CD4-positive, CD25-positive, alpha-beta regulatory T cell (primary cell): ENCODE data around the gene ZNF28. TPM values are rescaled to one million over a fixed set of nuclear protein-coding genes. Genes with fewer than 3 reads are reported as not detected.
"Not testable (repeated sequence)": the region's sequence is repeated elsewhere in the genome, so short reads cannot be mapped to it uniquely, and the experiment has no call there.

Source experiments
- ATAC-seq, 2 donors: fragments of 150-1000 bp; cut with Tn5 transposase; one replicate each; pipeline ENCODE4 v1.10.0; 2021; ENCODE audit warnings: low read depth in 2 of 2, moderate number of reproducible peaks in 2 of 2, moderate library complexity in 1 of 2
- DNase-seq, 3 donors: peaks; one replicate each; pipeline versions ENCODE4 v3.0.0 to v3.0.0-alpha.2; 2012 to 2022; ENCODE audit warnings: mixed read lengths in 1 of 3
- H3K27ac ChIP-seq: one replicate; pipeline ENCODE4 v1.7.0; 2013; ENCODE audit warnings: mild to moderate bottlenecking, low read length; ENCODE audit not compliant: insufficient read depth, poor library complexity, severe bottlenecking
- H3K27me3 ChIP-seq: one replicate; pipeline ENCODE4 v1.7.0; 2013; ENCODE audit warnings: low read length; ENCODE audit not compliant: control insufficient read depth, insufficient read depth
- H3K36me3 ChIP-seq: one replicate; pipeline ENCODE4 v1.7.0; 2013; ENCODE audit warnings: mild to moderate bottlenecking, low read length, moderate library complexity; ENCODE audit not compliant: control insufficient read depth, insufficient read depth
- H3K4me1 ChIP-seq: 2 replicates; pipeline ENCODE4 v1.7.0; 2013; ENCODE audit warnings: mild to moderate bottlenecking, low read length; ENCODE audit not compliant: insufficient read depth, control insufficient read depth, poor library complexity, severe bottlenecking
- H3K4me3 ChIP-seq: one replicate; pipeline ENCODE4 v1.7.0; 2013; ENCODE audit warnings: low read depth, mild to moderate bottlenecking, low read length, moderate library complexity
- H3K9me3 ChIP-seq, 2 experiments: 1 replicate in 1 of 2; 2 replicates in 1 of 2; pipeline ENCODE4 v1.7.0; 2013; ENCODE audit warnings: low read length in 2 of 2, mild to moderate bottlenecking in 1 of 2, moderate library complexity in 1 of 2; ENCODE audit not compliant: control insufficient read depth in 2 of 2
- H3K27ac Mint-ChIP-seq, 3 donors: one replicate each; pipeline ENCODE4 v1.8.0; 2020 to 2022; ENCODE audit warnings: mild to moderate bottlenecking in 3 of 3, mixed read lengths in 3 of 3, moderate library complexity in 2 of 3
- H3K27me3 Mint-ChIP-seq: one replicate; pipeline ENCODE4 v1.8.0; 2022; ENCODE audit warnings: mild to moderate bottlenecking, mixed read lengths
- H3K36me3 Mint-ChIP-seq: one replicate; pipeline ENCODE4 v1.8.0; 2020; ENCODE audit warnings: mixed read lengths
- H3K4me1 Mint-ChIP-seq, 4 donors: one replicate each; pipeline ENCODE4 v1.8.0; 2020 to 2022; ENCODE audit warnings: mixed read lengths in 4 of 4, mild to moderate bottlenecking in 1 of 4
- H3K4me3 Mint-ChIP-seq, 4 donors: one replicate each; pipeline ENCODE4 v1.8.0; 2020 to 2022; ENCODE audit warnings: mild to moderate bottlenecking in 4 of 4, mixed read lengths in 4 of 4, moderate library complexity in 3 of 4
- H3K9me3 Mint-ChIP-seq, 7 donors: one replicate each; pipeline ENCODE4 v1.8.0; 2020 to 2022; ENCODE audit warnings: mixed read lengths in 7 of 7, mild to moderate bottlenecking in 3 of 7, moderate library complexity in 2 of 7
- polyA plus RNA-seq, 4 donors: library from polyadenylated mRNA; unstranded; fragments of 300-500 nt; fragmentation: Illumina TruSeq; gene quantifications; one replicate each; pipeline ENCODE4 v1.2.3, GENCODE V29; 2021
- total RNA-seq: library from RNA; stranded (reverse); gene quantifications from one replicate; pipeline ENCODE4 v1.2.3, GENCODE V29; 2022

The ZNF28 gene
- total and polyA plus RNA-seq, 5 donors from 2014 or later = 6.6 to 31.8 (median 21.4) TPM

DNA sequence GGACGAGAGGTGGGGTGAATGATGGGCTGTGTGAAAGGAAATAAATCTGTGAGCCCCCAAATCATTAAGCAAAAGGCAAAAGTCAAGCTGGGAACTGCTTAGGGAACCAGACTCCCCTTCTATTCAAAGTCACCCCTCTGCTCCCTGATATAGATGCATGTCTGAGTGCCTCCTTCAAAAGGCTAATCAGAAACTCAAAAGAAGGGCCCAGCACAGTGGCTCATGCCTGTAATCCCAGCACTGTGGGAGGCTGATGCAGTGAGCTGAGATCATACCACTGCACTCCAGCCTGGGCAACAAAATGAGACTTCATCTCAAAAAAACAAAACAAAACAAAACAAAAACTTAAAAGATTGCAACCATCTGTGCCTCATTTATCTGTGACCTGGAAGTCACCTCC, 12.9 kb upstream of the ZNF28 start:
- not testable (repeated sequence) for ATAC-seq, H3K27me3 Mint-ChIP-seq, H3K4me3 ChIP-seq, H3K27me3 ChIP-seq, H3K4me1 ChIP-seq, H3K27ac ChIP-seq, H3K27ac Mint-ChIP-seq, DNase-seq, H3K36me3 ChIP-seq, H3K4me1 Mint-ChIP-seq, H3K4me3 Mint-ChIP-seq
- H3K9me3 Mint-ChIP-seq = peaks cover 3 to 77% (median 34%) of the 10 kb centered on the region in 7 donors
- peaks cover 12% of the 10 kb centered on the region for H3K36me3 Mint-ChIP-seq
- peaks cover 54 to 60% of the 10 kb centered on the region in 2 experiments for H3K9me3 ChIP-seq

DNA sequence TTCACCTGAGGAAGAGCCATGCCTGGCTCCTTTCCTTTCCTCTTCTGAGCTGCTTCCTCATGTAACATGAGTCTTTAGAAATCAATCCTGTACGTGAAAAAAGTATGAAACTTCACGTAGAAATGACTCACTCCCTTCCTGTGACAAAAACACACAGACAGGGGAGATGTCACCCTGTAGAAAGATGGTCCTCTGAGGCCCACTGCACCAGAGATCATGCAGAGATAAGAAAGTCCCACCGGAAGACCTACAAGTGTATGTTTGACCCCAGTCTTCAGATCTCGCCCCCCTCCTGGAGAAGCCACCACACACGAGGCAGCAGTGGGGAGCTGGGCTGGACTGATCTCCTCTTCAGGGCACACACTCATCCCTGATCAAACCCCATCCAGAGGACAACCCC, 12.1 kb upstream of the ZNF28 start:
- not testable (repeated sequence) for H3K4me3 Mint-ChIP-seq, H3K27me3 Mint-ChIP-seq, H3K4me1 Mint-ChIP-seq, DNase-seq, H3K4me1 ChIP-seq, H3K36me3 ChIP-seq, H3K4me3 ChIP-seq, H3K27ac ChIP-seq, H3K27me3 ChIP-seq, ATAC-seq, H3K27ac Mint-ChIP-seq
- peaks cover 47 to 53% of the 10 kb centered on the region in 2 experiments for H3K9me3 ChIP-seq
- Mint-ChIP-seq H3K36me3 (peaks cover 12% of the 10 kb centered on the region), H3K9me3 (peaks cover 3 to 72% (median 34%) of the 10 kb centered on the region in 7 donors)

DNA sequence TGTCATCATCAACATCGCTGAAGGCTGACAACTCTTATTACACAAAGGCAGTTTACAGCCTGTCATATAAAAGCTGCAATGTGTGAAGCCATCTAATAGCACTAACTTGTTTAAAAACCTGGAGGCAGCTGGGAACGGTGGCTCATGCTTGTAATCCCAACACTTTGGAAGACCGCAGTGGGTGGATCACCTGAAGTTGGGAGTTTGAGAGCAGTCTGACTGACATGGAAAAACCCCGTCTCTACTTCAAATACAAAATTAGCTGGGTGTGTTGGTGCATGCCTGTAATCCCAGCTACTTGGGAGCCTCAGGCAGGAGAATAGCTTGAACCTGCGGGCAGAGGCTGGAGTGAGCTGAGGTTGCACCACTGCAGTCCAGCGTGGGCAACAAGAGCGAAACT, 8.4 kb upstream of the ZNF28 start:
- H3K36me3 ChIP-seq, H3K4me3 ChIP-seq, DNase-seq, H3K27me3 Mint-ChIP-seq, H3K27ac ChIP-seq, H3K27me3 ChIP-seq, H3K27ac Mint-ChIP-seq, H3K4me3 Mint-ChIP-seq, H3K4me1 Mint-ChIP-seq, H3K36me3 Mint-ChIP-seq, ATAC-seq, H3K4me1 ChIP-seq: not testable (repeated sequence)
- H3K9me3 Mint-ChIP-seq = peaks cover 3 to 46% (median 21%) of the 10 kb centered on the region in 7 donors
- peaks cover 16 to 33% of the 10 kb centered on the region in 2 experiments for H3K9me3 ChIP-seq

DNA sequence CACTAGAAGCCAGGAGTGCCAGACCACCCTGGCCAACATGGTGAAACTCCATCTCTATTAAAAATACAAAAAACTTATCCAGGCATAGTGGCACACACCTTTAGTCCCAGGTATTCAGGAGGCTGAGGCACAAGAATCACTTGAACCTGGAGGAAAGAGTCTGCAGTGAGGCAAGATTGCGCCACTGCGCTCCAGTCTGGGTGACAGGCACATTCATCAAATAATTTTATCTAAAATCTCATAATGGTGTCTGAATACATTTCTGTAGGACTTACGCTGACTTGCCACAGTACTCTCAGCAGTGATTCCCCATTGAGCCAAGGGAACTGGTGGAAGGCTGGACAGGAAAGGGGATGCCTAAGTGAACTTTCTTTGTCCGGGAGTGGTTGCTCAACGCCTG, 4.3 kb upstream of the ZNF28 start:
- Histone ChIP-seq H3K27me3 (no peaks in the 10 kb centered on the region), H3K9me3 (peaks cover under 1 to 15% of the 10 kb centered on the region in 2 experiments), H3K4me3 (no peak overlapping the region), H3K27ac (no peak overlapping the region), H3K4me1 (peaks cover 1% of the 10 kb centered on the region), H3K36me3 (no peaks in the 10 kb centered on the region)
- H3K36me3 Mint-ChIP-seq = peaks cover 1% of the 10 kb centered on the region
- DNase-seq (no peak), ATAC-seq (no peak)
- H3K27me3 Mint-ChIP-seq = peaks cover 6% of the 10 kb centered on the region
- H3K27ac Mint-ChIP-seq = no peak overlapping the region
- H3K4me1 Mint-ChIP-seq = peaks cover under 1 to 9% (median 7%) of the 10 kb centered on the region in 4 donors
- peaks cover 0 to 19% (median 7%) of the 10 kb centered on the region in 7 donors for H3K9me3 Mint-ChIP-seq
- no peak overlapping the region for H3K4me3 Mint-ChIP-seq

DNA sequence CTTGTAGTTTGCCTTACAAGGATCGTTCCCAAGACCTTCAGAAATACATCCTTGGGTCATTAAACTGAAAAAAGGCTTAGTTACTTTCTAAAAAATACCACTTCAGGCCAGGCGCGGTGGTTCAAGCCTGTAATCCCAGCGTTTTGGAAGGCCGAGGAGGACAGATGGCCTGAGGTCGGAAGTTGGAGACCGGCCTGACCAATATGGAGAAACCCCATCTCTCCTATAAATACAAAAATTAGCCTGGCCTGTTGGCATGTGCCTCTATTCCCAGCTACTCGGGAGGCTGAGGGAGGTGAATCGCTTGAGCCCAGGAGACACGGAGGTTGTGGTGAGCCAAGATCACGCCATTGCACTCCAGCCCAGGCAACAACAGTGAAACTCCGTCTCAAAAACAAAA, 2.2 kb upstream of the ZNF28 start:
- Mint-ChIP-seq H3K9me3 (peaks cover 0 to 18% (median 10%) of the 10 kb centered on the region in 7 donors), H3K36me3 (peaks cover 11% of the 10 kb centered on the region), H3K4me1 (peaks cover 14 to 27% (median 17%) of the 10 kb centered on the region in 4 donors), H3K4me3 (no peak overlapping the region), H3K27ac (no peak overlapping the region), H3K27me3 (peaks cover 6% of the 10 kb centered on the region)
- H3K36me3 ChIP-seq = no peaks in the 10 kb centered on the region
- H3K27me3 ChIP-seq = no peaks in the 10 kb centered on the region
- peaks cover 0 to 8% of the 10 kb centered on the region in 2 experiments for H3K9me3 ChIP-seq
- DNase-seq (no peak), ATAC-seq (no peak)
- no peak overlapping the region for H3K4me3 ChIP-seq
- peaks cover 7% of the 10 kb centered on the region for H3K4me1 ChIP-seq
- H3K27ac ChIP-seq = no peak overlapping the region

DNA sequence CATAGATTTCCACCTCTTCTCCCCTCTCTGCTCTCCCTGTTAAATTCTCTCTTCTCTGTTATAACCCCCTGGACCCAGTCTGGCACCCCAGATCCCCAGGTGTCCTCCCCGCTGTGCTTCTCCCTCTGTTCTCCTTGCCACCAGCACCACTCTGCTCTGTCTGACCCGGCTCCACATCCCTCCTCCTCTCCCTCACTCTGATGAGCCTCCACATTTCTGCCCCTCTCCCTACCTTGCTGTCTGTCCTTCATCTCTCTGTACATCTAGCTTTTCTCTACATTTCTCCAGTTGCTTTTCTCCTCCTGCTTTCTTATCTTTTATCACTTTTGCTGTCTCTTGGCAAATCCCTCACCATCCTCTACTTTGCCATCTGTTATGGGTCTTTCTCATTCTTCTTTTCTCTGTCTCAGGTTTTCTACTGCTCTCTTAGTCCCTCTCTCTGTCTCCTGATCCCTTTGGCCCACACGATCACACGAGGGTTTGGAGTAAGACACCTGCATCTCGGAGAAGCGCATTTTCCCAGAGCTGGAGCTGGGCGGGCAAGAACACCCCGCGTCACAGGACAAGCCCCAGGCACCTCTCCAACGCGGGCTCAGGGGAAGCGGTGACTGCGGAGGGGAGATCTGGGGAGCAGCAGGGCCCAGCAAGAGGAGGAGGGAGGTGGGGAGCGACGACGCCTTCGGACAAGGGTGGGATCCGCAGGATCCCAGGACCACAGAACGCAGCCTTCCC, 795 bp downstream of the ZNF28 start:
- Histone ChIP-seq H3K4me3 (peak overlapping the region; percentile 83), H3K27ac (peak overlapping the region; percentile 33), H3K36me3 (peaks cover 22% of the 10 kb centered on the region)
- not testable (repeated sequence) for H3K4me1 ChIP-seq, H3K27me3 Mint-ChIP-seq, H3K9me3 ChIP-seq, ATAC-seq, H3K27me3 ChIP-seq
- peaks cover 14 to 30% (median 20%) of the 10 kb centered on the region in 4 donors for H3K4me1 Mint-ChIP-seq
- peaks cover 30% of the 10 kb centered on the region for H3K36me3 Mint-ChIP-seq
- peak in 1 of 3 donors; percentile 33 for DNase-seq
- H3K27ac Mint-ChIP-seq = peak overlapping the region; percentile 90 to 96 (median 92)
- peaks cover 0 to 27% (median 11%) of the 10 kb centered on the region in 7 donors for H3K9me3 Mint-ChIP-seq
- H3K4me3 Mint-ChIP-seq = peak overlapping the region; percentile 91 to 96 (median 96)

DNA sequence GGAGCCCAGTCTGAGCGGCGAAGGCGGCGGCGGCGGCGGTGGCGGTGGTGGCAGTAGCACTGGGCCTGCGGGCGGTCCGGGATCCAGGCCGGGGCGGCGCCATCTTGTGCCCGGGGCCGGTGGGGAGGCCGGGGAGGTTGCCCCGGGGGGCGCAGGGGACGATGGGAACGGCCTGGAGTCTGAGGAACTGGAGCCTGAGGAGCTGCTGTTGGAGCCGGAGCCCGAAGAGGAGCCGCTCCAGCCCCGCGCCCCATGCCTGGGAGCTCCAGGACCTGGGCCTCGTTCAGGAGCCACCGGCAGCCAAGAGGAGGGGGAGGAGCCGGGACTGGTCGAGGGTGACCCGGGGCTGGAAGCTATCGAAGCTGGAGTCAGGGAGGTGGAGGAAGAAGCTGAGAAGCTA, 11.6 kb downstream of the ZNF28 start:
- Histone ChIP-seq H3K4me1 (no peaks in the 10 kb centered on the region), H3K36me3 (peaks cover 47% of the 10 kb centered on the region), H3K27ac (no peak overlapping the region), H3K27me3 (no peaks in the 10 kb centered on the region), H3K4me3 (no peak overlapping the region), H3K9me3 (peaks cover 24 to 66% of the 10 kb centered on the region in 2 experiments)
- Mint-ChIP-seq H3K4me1 (no peaks in the 10 kb centered on the region), H3K27me3 (no peaks in the 10 kb centered on the region), H3K36me3 (peaks cover 43% of the 10 kb centered on the region), H3K9me3 (peaks cover 0 to 48% (median 6%) of the 10 kb centered on the region in 7 donors), H3K4me3 (no peak overlapping the region), H3K27ac (no peak overlapping the region)
- DNase-seq (no peak), ATAC-seq (no peak)
